ENCODE measurements around the gene HCN2. TPM values are rescaled to one million over a fixed set of nuclear protein-coding genes. Genes with fewer than 3 reads are reported as not detected.

The HCN2 gene
- total and polyA plus RNA-seq, 2 of the 13 experiments (the other 11 are each of a cell fraction or from before 2014, with no cell fraction given): 0.01 TPM; not detected in 1

- TF ChIP-seq ZNF879 (CRISPR knock-in tag; IDR thresholded peaks at IDR 0.05): no peak
- TF ChIP-seq DPF2 (CRISPR knock-in tag; IDR thresholded peaks at IDR 0.05; ENCODE audit: borderline replicate concordance, low read depth): no peak
- TF ChIP-seq ZNF614 (CRISPR knock-in tag; IDR thresholded peaks at IDR 0.05; ENCODE audit: borderline replicate concordance): no peak
- 0 out of 2 replicates have a peak, but pooled peaks have one; percentile 53 for TF ChIP-seq KDM5B (CRISPR knock-in tag; IDR thresholded peaks at IDR 0.05; ENCODE audit: borderline replicate concordance)
- peak; percentile 55; the same call in 1 of the 2 replicates for TF ChIP-seq FOXC1 (CRISPR knock-in tag; IDR thresholded peaks at IDR 0.05; ENCODE audit: borderline replicate concordance)
- TF ChIP-seq ZC3H13 (CRISPR knock-in tag; IDR thresholded peaks at IDR 0.05): no peak
- no peak for TF ChIP-seq GATAD2A (CRISPR knock-in tag; IDR thresholded peaks at IDR 0.05)
- TF ChIP-seq ZNF446 (CRISPR knock-in tag; IDR thresholded peaks at IDR 0.05): 0 out of 2 replicates have a peak, but pooled peaks have one; percentile 20
- 0 out of 2 replicates have a peak, but pooled peaks have one; percentile 47 for TF ChIP-seq MXD4 (CRISPR knock-in tag; IDR thresholded peaks at IDR 0.05)
- peak; percentile 85 for TF ChIP-seq ZSCAN20 (CRISPR knock-in tag; IDR thresholded peaks at IDR 0.05; ENCODE audit: borderline replicate concordance)
- no peak for TF ChIP-seq ATF5 (CRISPR knock-in tag; IDR thresholded peaks at IDR 0.05; ENCODE audit: low read depth)
- TF ChIP-seq ZNF484 (CRISPR knock-in tag; IDR thresholded peaks at IDR 0.05; ENCODE audit: borderline replicate concordance, low read depth): no peak
- peak; percentile 44; the same call in 1 of the 2 replicates for TF ChIP-seq ZNF816 (CRISPR knock-in tag; IDR thresholded peaks at IDR 0.05; ENCODE audit: borderline replicate concordance)
- TF ChIP-seq HNF4G (IDR thresholded peaks at IDR 0.05; ENCODE audit: borderline replicate concordance, low read depth, low read length): peak; percentile 74; the same call in 1 of the 2 replicates
- TF ChIP-seq HNF4G (CRISPR knock-in tag; IDR thresholded peaks at IDR 0.05; ENCODE audit: borderline replicate concordance, low read depth): 0 out of 2 replicates have a peak, but pooled peaks have one; percentile 32
- TF ChIP-seq SP1 (IDR thresholded peaks at IDR 0.05): no peak
- peak; percentile 65 for TF ChIP-seq SP1 (CRISPR knock-in tag; IDR thresholded peaks at IDR 0.05)
- TF ChIP-seq SPEN (CRISPR knock-in tag; IDR thresholded peaks at IDR 0.05; ENCODE audit: low read depth): peak; percentile 83; the same call in 1 of the 2 replicates
- no peak for TF ChIP-seq CHD4 (IDR thresholded peaks at IDR 0.05; ENCODE audit: borderline replicate concordance, low read length)
- 0 out of 2 replicates have a peak, but pooled peaks have one; percentile 26 for TF ChIP-seq ARID3A (IDR thresholded peaks at IDR 0.05; ENCODE audit: low read depth, low read length)
- TF ChIP-seq, protein P1, sequence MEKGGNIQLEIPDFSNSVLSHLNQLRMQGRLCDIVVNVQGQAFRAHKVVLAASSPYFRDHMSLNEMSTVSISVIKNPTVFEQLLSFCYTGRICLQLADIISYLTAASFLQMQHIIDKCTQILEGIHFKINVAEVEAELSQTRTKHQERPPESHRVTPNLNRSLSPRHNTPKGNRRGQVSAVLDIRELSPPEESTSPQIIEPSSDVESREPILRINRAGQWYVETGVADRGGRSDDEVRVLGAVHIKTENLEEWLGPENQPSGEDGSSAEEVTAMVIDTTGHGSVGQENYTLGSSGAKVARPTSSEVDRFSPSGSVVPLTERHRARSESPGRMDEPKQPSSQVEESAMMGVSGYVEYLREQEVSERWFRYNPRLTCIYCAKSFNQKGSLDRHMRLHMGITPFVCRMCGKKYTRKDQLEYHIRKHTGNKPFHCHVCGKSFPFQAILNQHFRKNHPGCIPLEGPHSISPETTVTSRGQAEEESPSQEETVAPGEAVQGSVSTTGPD (CRISPR knock-in tag; IDR thresholded peaks at IDR 0.05): no peak
- TF ChIP-seq ZNF557 (CRISPR knock-in tag; IDR thresholded peaks at IDR 0.05): 0 out of 2 replicates have a peak, but pooled peaks have one; percentile 36
- no peak for TF ChIP-seq SNRNP70 (IDR thresholded peaks at IDR 0.05; ENCODE audit: low read depth, low read length)
- peak; percentile 57 for TF ChIP-seq HDAC1 (CRISPR knock-in tag; IDR thresholded peaks at IDR 0.05)
- TF ChIP-seq, protein P2, sequence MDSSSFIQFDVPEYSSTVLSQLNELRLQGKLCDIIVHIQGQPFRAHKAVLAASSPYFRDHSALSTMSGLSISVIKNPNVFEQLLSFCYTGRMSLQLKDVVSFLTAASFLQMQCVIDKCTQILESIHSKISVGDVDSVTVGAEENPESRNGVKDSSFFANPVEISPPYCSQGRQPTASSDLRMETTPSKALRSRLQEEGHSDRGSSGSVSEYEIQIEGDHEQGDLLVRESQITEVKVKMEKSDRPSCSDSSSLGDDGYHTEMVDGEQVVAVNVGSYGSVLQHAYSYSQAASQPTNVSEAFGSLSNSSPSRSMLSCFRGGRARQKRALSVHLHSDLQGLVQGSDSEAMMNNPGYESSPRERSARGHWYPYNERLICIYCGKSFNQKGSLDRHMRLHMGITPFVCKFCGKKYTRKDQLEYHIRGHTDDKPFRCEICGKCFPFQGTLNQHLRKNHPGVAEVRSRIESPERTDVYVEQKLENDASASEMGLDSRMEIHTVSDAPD (CRISPR knock-in tag; IDR thresholded peaks at IDR 0.05): no peak
- no peak for TF ChIP-seq ZMYM4 (CRISPR knock-in tag; IDR thresholded peaks at IDR 0.05)
Measured at GRCh38 chr19:633068-633785, 43.5 kb downstream of the HCN2 start, which contains the start of gene POLRMT (continued).

Data from HepG2 (cell line).